GM21717 (cell line): ENCODE data around the gene GLRX5.

Experiments
- ATAC-seq: cut with Tn5 transposase; IDR thresholded peaks from one replicate; pipeline ENCODE4 v1.9.1; 2021; ENCODE audit warnings: mild to moderate bottlenecking, moderate library complexity; ENCODE audit not compliant: unreplicated experiment

The GLRX5 gene

GRCh38 chr14:95531969-95532368 is 2.9 kb upstream of the GLRX5 start:
- ATAC-seq, result no peak

- no peak for ATAC-seq
Measured at GRCh38 chr14:95533391-95533821, 1.4 kb upstream of the GLRX5 start.

GRCh38 chr14:95533822-95534221 is 1.0 kb upstream of the GLRX5 start:
- no peak for ATAC-seq

GRCh38 chr14:95535226-95536021 is 574 bp downstream of the GLRX5 start:
- peak; percentile 2 for ATAC-seq

- no peak for ATAC-seq
Measured at GRCh38 chr14:95536036-95536593, 1.3 kb downstream of the GLRX5 start.

- no peak for ATAC-seq
Measured at GRCh38 chr14:95536671-95537070, 1.8 kb downstream of the GLRX5 start.

GRCh38 chr14:95537298-95538089 is 2.6 kb downstream of the GLRX5 start:
- ATAC-seq, result no peak

- ATAC-seq, result no peak
Measured at GRCh38 chr14:95538801-95539509, 4.1 kb downstream of the GLRX5 start.

GRCh38 chr14:95540236-95540855 is 5.5 kb downstream of the GLRX5 start:
- no peak for ATAC-seq

GRCh38 chr14:95541346-95541745 is 6.5 kb downstream of the GLRX5 start:
- ATAC-seq, result no peak

GRCh38 chr14:95541932-95542930 is 7.4 kb downstream of the GLRX5 start:
- no peak for ATAC-seq

- no peak for ATAC-seq
Measured at GRCh38 chr14:95543021-95543420, 8.2 kb downstream of the GLRX5 start.

- no peak for ATAC-seq
Measured at GRCh38 chr14:95544588-95544987, 9.7 kb downstream of the GLRX5 start.

GRCh38 chr14:95545515-95546168 is 10.8 kb downstream of the GLRX5 start:
- no peak for ATAC-seq

GRCh38 chr14:95547272-95547625 is 12.4 kb downstream of the GLRX5 start:
- ATAC-seq, result no peak

- ATAC-seq, result no peak
Measured at GRCh38 chr14:95547626-95548327, 12.9 kb downstream of the GLRX5 start.

GRCh38 chr14:95548328-95548929 is 13.6 kb downstream of the GLRX5 start:
- ATAC-seq, result no peak
